ENCODE measurements around the gene POU2AF2.
"Not testable (repeated sequence)": the region's sequence is repeated elsewhere in the genome, so short reads cannot be mapped to it uniquely, and the experiment has no call there.

The POU2AF2 gene

GRCh38 chr11:111303461-111303860 lies 57.9 kb downstream of the POU2AF2 start:
- no peak for TF ChIP-seq GATA1 (IDR thresholded peaks at IDR 0.05; ENCODE audit: low read depth, low read length)
- no peak for TF ChIP-seq POLR2A (IDR thresholded peaks at IDR 0.05; ENCODE audit: low read length)
- no peak for DNase-seq

GRCh38 chr11:111305162-111305802 lies 59.8 kb downstream of the POU2AF2 start:
- TF ChIP-seq POLR2A (IDR thresholded peaks at IDR 0.05; ENCODE audit: low read length) (no peak), GATA1 (IDR thresholded peaks at IDR 0.05; ENCODE audit: low read depth, low read length) (no peak)
- DNase-seq = no peak

GRCh38 chr11:111305876-111306275 lies 60.4 kb downstream of the POU2AF2 start:
- TF ChIP-seq POLR2A (IDR thresholded peaks at IDR 0.05; ENCODE audit: low read length) (no peak), GATA1 (IDR thresholded peaks at IDR 0.05; ENCODE audit: low read depth, low read length) (no peak)
- no peak for DNase-seq

- no peak for DNase-seq
- TF ChIP-seq GATA1 (IDR thresholded peaks at IDR 0.05; ENCODE audit: low read depth, low read length) = no peak
- TF ChIP-seq POLR2A (IDR thresholded peaks at IDR 0.05; ENCODE audit: low read length) = no peak
Measured at GRCh38 chr11:111306321-111306720, 60.8 kb downstream of the POU2AF2 start.

- TF ChIP-seq POLR2A (IDR thresholded peaks at IDR 0.05; ENCODE audit: low read length) = no peak
- no peak for TF ChIP-seq GATA1 (IDR thresholded peaks at IDR 0.05; ENCODE audit: low read depth, low read length)
- no peak for DNase-seq
Measured at GRCh38 chr11:111307472-111308108, 62.1 kb downstream of the POU2AF2 start.

- no peak for DNase-seq
- TF ChIP-seq POLR2A (IDR thresholded peaks at IDR 0.05; ENCODE audit: low read length) (no peak), GATA1 (IDR thresholded peaks at IDR 0.05; ENCODE audit: low read depth, low read length) (no peak)
Measured at GRCh38 chr11:111308140-111308539, 62.6 kb downstream of the POU2AF2 start.

- TF ChIP-seq GATA1 (IDR thresholded peaks at IDR 0.05; ENCODE audit: low read depth, low read length) = no peak
- no peak for TF ChIP-seq POLR2A (IDR thresholded peaks at IDR 0.05; ENCODE audit: low read length)
- DNase-seq = no peak
Measured at GRCh38 chr11:111309215-111309915, 63.8 kb downstream of the POU2AF2 start.

- TF ChIP-seq POLR2A (IDR thresholded peaks at IDR 0.05; ENCODE audit: low read length) = no peak
- TF ChIP-seq GATA1 (IDR thresholded peaks at IDR 0.05; ENCODE audit: low read depth, low read length) = no peak
- no peak for DNase-seq
Measured at GRCh38 chr11:111310088-111310487, 64.6 kb downstream of the POU2AF2 start.

- no peak for TF ChIP-seq POLR2A (IDR thresholded peaks at IDR 0.05; ENCODE audit: low read length)
- no peak for TF ChIP-seq GATA1 (IDR thresholded peaks at IDR 0.05; ENCODE audit: low read depth, low read length)
- no peak for DNase-seq
Measured at GRCh38 chr11:111310723-111311122, 65.2 kb downstream of the POU2AF2 start.

- no peak for TF ChIP-seq GATA1 (IDR thresholded peaks at IDR 0.05; ENCODE audit: low read depth, low read length)
- no peak for TF ChIP-seq POLR2A (IDR thresholded peaks at IDR 0.05; ENCODE audit: low read length)
- DNase-seq = no peak
Measured at GRCh38 chr11:111312076-111312475, 66.6 kb downstream of the POU2AF2 start.

GRCh38 chr11:111319296-111319695 lies 73.8 kb downstream of the POU2AF2 start:
- no peak for DNase-seq
- TF ChIP-seq GATA1 (IDR thresholded peaks at IDR 0.05; ENCODE audit: low read depth, low read length) = no peak
- no peak for TF ChIP-seq POLR2A (IDR thresholded peaks at IDR 0.05; ENCODE audit: low read length)

GRCh38 chr11:111320199-111320598 lies 74.7 kb downstream of the POU2AF2 start:
- not testable (repeated sequence) for DNase-seq

GRCh38 chr11:111320728-111321568 lies 75.4 kb downstream of the POU2AF2 start:
- DNase-seq = no peak
- TF ChIP-seq POLR2A (IDR thresholded peaks at IDR 0.05; ENCODE audit: low read length) (no peak), GATA1 (IDR thresholded peaks at IDR 0.05; ENCODE audit: low read depth, low read length) (no peak)

- TF ChIP-seq POLR2A (IDR thresholded peaks at IDR 0.05; ENCODE audit: low read length) (no peak), GATA1 (IDR thresholded peaks at IDR 0.05; ENCODE audit: low read depth, low read length) (no peak)
- DNase-seq = no peak
Measured at GRCh38 chr11:111322534-111322933, 77.0 kb downstream of the POU2AF2 start.
